ENCODE results near the gene GGT1. TPM values are rescaled to one million over a fixed set of nuclear protein-coding genes. Genes with fewer than 3 reads are reported as not detected.
"Not testable (repeated sequence)": the region's sequence is repeated elsewhere in the genome, so short reads cannot be mapped to it uniquely, and the experiment has no call there.

Gene GGT1
- 1 to 10 TPM; 1.5 to 6.9 (median 4.2) TPM for total RNA-seq

GRCh38 chr22:24602847-24603769 lies at the start of gene GGT1:
Gene GGT1, plus strand, starts transcription at chr22:24603193. Its CDS starts 7,889 bp downstream, at chr22:24611082.
- WGBS, 2 donors, result 55 to 60% methylated on average over 17 to 18 of the region's 22 CpGs
- DNase-seq (ENCODE audit: low spot score in 2 of 2); intact Hi-C loops (cut with DNase I; ENCODE audit: low total_unique reads); H3K4me3 ChIP-seq (ENCODE audit: low read depth, poor library complexity, severe bottlenecking): not testable (repeated sequence)

GRCh38 chr22:24553597-24554312 lies 49.2 kb upstream of the GGT1 start:
- intact Hi-C loops (cut with DNase I; ENCODE audit: low total_unique reads), result no loop called here
- TF ChIP-seq CTCF (IDR thresholded peaks at IDR 0.05) (no peak), POLR2A (IDR thresholded peaks at IDR 0.05) (no peak)
- DNase-seq (ENCODE audit: low spot score in 2 of 2), result peak in 1 of 2 donors; percentile 19
- H3K4me3 ChIP-seq (ENCODE audit: low read depth, poor library complexity, severe bottlenecking), result peak overlapping the region; percentile 91
- WGBS, 2 donors, result 23 to 32% methylated on average over 7 to 10 of the region's 12 CpGs

- intact Hi-C loops (cut with DNase I; ENCODE audit: low total_unique reads), result no loop called here
- DNase-seq (ENCODE audit: low spot score in 2 of 2), result peak in 1 of 2 donors; percentile 34
- peak within 1 kb of the TSS; percentile 91 for H3K4me3 ChIP-seq (ENCODE audit: low read depth, poor library complexity, severe bottlenecking)
- no peak for TF ChIP-seq CTCF (IDR thresholded peaks at IDR 0.05)
- no peak for TF ChIP-seq POLR2A (IDR thresholded peaks at IDR 0.05)
- 0 to 1% methylated on average over 36 to 44 of the region's 64 CpGs for WGBS, 2 donors
Observed at GRCh38 chr22:24554313-24555164, 48.5 kb upstream of the GGT1 start, which contains the start of gene GUCD1. Gene GUCD1, minus strand, starts transcription at chr22:24555138. Its CDS starts 147 bp downstream, at chr22:24554991.

GRCh38 chr22:24555165-24556039 lies 47.6 kb upstream of the GGT1 start, which contains the start of gene SNRPD3:
Gene SNRPD3, plus strand, starts transcription at chr22:24555999. Its CDS starts 1,676 bp downstream, at chr22:24557675.
- DNase-seq (ENCODE audit: low spot score in 2 of 2), result peak; percentile 100
- TF ChIP-seq POLR2A (IDR thresholded peaks at IDR 0.05) (no peak), CTCF (IDR thresholded peaks at IDR 0.05) (no peak)
- intact Hi-C loops (cut with DNase I; ENCODE audit: low total_unique reads), result no loop called here
- peak within 1 kb of the TSS; percentile 91 for H3K4me3 ChIP-seq (ENCODE audit: low read depth, poor library complexity, severe bottlenecking)
- WGBS, 2 donors, result 0 to 1% methylated on average over 56 to 57 of the region's 59 CpGs

- no peak overlapping the region for H3K4me3 ChIP-seq (ENCODE audit: low read depth, poor library complexity, severe bottlenecking)
- no peak for DNase-seq (ENCODE audit: low spot score in 2 of 2)
- TF ChIP-seq CTCF (IDR thresholded peaks at IDR 0.05), result no peak
- no peak for TF ChIP-seq POLR2A (IDR thresholded peaks at IDR 0.05)
- WGBS, 2 donors, result 74 to 84% methylated on average over 4 of the region's 4 CpGs
- intact Hi-C loops (cut with DNase I; ENCODE audit: low total_unique reads), result no loop called here
Observed at GRCh38 chr22:24559471-24559870, 43.5 kb upstream of the GGT1 start.
